ENCODE measurements around the gene HDAC4.

HDAC4 gene

DNA sequence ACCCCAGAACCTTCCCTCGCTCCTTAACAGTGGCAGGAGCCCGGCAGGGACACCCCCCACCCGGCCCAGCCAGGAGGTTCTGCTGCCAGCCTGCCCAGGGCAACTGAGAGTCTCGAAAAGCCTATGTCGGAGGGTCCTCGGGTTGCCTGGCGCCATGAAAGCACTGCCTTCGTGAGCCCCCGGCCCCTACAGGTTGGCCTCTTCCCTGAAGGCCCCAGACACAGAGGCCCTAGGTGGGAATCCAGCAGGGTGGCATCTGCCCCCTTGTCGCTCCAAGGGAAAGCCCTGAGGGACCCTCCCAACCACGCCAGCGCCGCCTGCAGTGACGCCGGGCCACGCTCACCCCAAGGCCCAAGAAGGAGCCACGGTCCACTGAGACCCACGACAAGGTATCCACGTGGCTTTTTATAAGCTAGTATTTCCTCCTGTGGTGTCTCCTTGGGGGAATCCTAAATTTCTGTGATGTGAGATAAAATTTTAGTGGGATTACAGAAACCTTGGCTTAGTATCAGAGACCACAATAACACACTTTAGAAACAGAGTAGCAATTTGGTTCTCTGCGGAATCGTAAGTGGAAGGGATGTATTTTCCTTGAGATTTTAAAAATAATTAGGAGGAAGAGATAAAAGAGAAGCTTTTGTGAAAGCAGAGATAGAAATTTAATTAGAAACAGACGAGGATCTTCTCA is 138.9 kb downstream of the HDAC4 start:
- Histone ChIP-seq H3F3A (ENCODE audit: insufficient read depth) (no peaks in the 10 kb centered on the region), H3K27me3 (ENCODE audit: low read length) (no peaks in the 10 kb centered on the region), H2AFZ (ENCODE audit: low read depth, low read length, severe bottlenecking) (no peak overlapping the region), H3K4me2 (ENCODE audit: low read depth, low read length, poor library complexity, severe bottlenecking) (no peak overlapping the region), H3K36me3 (ENCODE audit: low read length) (no peaks in the 10 kb centered on the region), H3K9ac (ENCODE audit: low read length) (no peak overlapping the region), H4K20me1 (ENCODE audit: low read depth, low read length) (no peaks in the 10 kb centered on the region; the same call in 1 of the 2 replicates), H3K9me2 (replicated peaks; ENCODE audit: insufficient read depth, low read length) (no peaks in the 10 kb centered on the region), H3K79me2 (ENCODE audit: insufficient read depth, low read length) (no peaks in the 10 kb centered on the region), H3K4me3 (ENCODE audit: insufficient read depth, low read length, poor library complexity, severe bottlenecking) (no peak overlapping the region), H3K27ac (ENCODE audit: low read depth, low read length) (no peak overlapping the region), H3K9me3 (ENCODE audit: insufficient read depth, low read length) (no peaks in the 10 kb centered on the region)
- TF ChIP-seq CTCF (IDR thresholded peaks at IDR 0.05; ENCODE audit: insufficient read depth, low read length, poor library complexity, severe bottlenecking) (no peak), EZH2phosphoT487 (conservative IDR thresholded peaks at IDR 0.05; ENCODE audit: low read length) (no peak)

DNA sequence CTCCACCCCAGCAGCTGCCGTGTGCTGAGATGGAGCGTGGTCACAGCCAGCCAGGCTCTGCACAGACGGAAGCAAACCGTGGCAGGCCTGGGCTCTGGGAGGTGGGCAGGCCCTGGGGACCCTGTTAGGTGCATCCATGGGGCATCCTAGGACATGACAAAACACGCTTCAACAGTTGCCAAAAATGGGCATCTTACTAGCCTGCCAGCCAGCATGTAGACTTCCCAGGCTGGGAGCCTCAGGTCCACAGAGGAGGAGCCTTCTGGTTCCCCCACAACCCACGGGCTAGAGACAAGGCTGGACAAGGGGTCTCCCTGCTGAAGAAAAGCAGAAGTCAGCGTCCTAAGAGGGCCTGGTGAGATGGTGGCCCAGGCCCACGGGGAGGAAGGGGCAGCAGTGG is 139.5 kb downstream of the HDAC4 start:
- H2AFZ ChIP-seq (ENCODE audit: low read depth, low read length, severe bottlenecking) = no peak overlapping the region
- no peak overlapping the region for H3K9ac ChIP-seq (ENCODE audit: low read length)
- TF ChIP-seq EZH2phosphoT487 (conservative IDR thresholded peaks at IDR 0.05; ENCODE audit: low read length) = no peak
- no peak for TF ChIP-seq CTCF (IDR thresholded peaks at IDR 0.05; ENCODE audit: insufficient read depth, low read length, poor library complexity, severe bottlenecking)
- no peak overlapping the region for H3K27ac ChIP-seq (ENCODE audit: low read depth, low read length)
- no peak overlapping the region for H3K4me2 ChIP-seq (ENCODE audit: low read depth, low read length, poor library complexity, severe bottlenecking)
- H3K27me3 ChIP-seq (ENCODE audit: low read length) = no peaks in the 10 kb centered on the region
- no peaks in the 10 kb centered on the region for H3K36me3 ChIP-seq (ENCODE audit: low read length)
- no peaks in the 10 kb centered on the region for H3K79me2 ChIP-seq (ENCODE audit: insufficient read depth, low read length)
- no peaks in the 10 kb centered on the region for H3K9me2 ChIP-seq (replicated peaks; ENCODE audit: insufficient read depth, low read length)
- H4K20me1 ChIP-seq (ENCODE audit: low read depth, low read length) = no peaks in the 10 kb centered on the region; the same call in 1 of the 2 replicates
- no peaks in the 10 kb centered on the region for H3K9me3 ChIP-seq (ENCODE audit: insufficient read depth, low read length)
- no peaks in the 10 kb centered on the region for H3F3A ChIP-seq (ENCODE audit: insufficient read depth)
- H3K4me3 ChIP-seq (ENCODE audit: insufficient read depth, low read length, poor library complexity, severe bottlenecking) = no peak overlapping the region

DNA sequence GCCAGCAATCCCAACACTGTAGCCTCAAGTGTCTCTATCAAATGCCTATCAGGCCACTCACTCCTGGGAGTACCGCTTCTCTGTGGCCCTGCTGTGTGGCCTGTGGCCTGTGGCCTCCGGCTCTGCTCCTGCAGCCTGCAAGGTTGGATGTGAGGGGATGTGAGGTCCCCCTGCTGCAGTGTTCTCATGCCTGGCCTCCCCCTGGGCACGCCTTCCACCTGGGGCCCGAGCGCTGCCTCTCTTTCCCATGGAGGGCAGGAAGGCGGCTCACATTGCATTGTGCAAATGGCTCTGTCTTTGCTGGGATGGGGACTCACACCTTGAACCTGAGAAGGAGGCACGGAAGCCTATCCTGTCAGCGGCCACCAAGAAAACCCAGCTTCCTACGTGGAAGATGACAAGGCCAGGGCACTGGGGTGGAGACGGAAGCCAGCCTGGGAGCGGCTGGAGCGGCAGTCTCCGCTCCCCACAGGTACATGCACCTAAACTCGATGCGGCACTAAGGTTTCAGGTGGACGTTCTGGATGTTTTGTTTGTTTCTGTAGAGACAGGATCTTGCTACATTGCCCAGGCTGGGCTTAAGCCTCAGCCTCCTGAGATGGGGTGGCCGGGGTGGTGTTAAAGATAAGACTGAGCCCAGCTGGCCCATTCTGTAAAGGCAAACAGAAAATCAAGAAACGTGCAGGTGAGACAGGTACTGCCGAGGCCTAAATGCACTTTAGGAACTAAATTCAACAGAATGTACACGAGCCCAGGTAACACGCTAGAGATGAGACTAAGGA is 140.1 kb downstream of the HDAC4 start:
- no peak overlapping the region for H3K27ac ChIP-seq (ENCODE audit: low read depth, low read length)
- H3K27me3 ChIP-seq (ENCODE audit: low read length) = no peaks in the 10 kb centered on the region
- H3K9me3 ChIP-seq (ENCODE audit: insufficient read depth, low read length) = no peaks in the 10 kb centered on the region
- no peaks in the 10 kb centered on the region; the same call in 1 of the 2 replicates for H4K20me1 ChIP-seq (ENCODE audit: low read depth, low read length)
- no peak overlapping the region for H3K4me2 ChIP-seq (ENCODE audit: low read depth, low read length, poor library complexity, severe bottlenecking)
- no peaks in the 10 kb centered on the region for H3K9me2 ChIP-seq (replicated peaks; ENCODE audit: insufficient read depth, low read length)
- no peak overlapping the region for H3K9ac ChIP-seq (ENCODE audit: low read length)
- no peak for TF ChIP-seq EZH2phosphoT487 (conservative IDR thresholded peaks at IDR 0.05; ENCODE audit: low read length)
- no peaks in the 10 kb centered on the region for H3K79me2 ChIP-seq (ENCODE audit: insufficient read depth, low read length)
- H2AFZ ChIP-seq (ENCODE audit: low read depth, low read length, severe bottlenecking) = no peak overlapping the region
- H3K36me3 ChIP-seq (ENCODE audit: low read length) = no peaks in the 10 kb centered on the region
- no peaks in the 10 kb centered on the region for H3F3A ChIP-seq (ENCODE audit: insufficient read depth)
- H3K4me3 ChIP-seq (ENCODE audit: insufficient read depth, low read length, poor library complexity, severe bottlenecking) = no peak overlapping the region
